WERI-Rb-1 (cell line): Measurements from ENCODE around the gene TAF1A.

Source experiments
- DNase-seq: peaks from one replicate; pipeline ENCODE4 v3.0.0-alpha.2; 2020
- H3K27ac ChIP-seq: fragments of 250-450 bp; sonication (Bioruptor Pico); 2 replicates; pipeline ENCODE4 v1.5.1; 2020; ENCODE audit warnings: mild to moderate bottlenecking, moderate library complexity
- H3K27me3 ChIP-seq: fragments of 250-450 bp; sonication (Bioruptor Pico); 2 replicates; pipeline ENCODE4 v1.5.1; 2021; ENCODE audit warnings: mild to moderate bottlenecking, low read depth, moderate library complexity; ENCODE audit not compliant: insufficient read depth, severe bottlenecking
- H3K36me3 ChIP-seq: fragments of 250-450 bp; sonication (Bioruptor Pico); 2 replicates; pipeline ENCODE4 v1.5.1; 2020; ENCODE audit warnings: mild to moderate bottlenecking, moderate library complexity
- H3K4me3 ChIP-seq: 2 replicates; pipeline ENCODE4 v1.5.1; 2011; ENCODE audit warnings: low read depth, mild to moderate bottlenecking, control low read depth, low read length
- H3K9me3 ChIP-seq: fragments of 250-450 bp; sonication (Bioruptor Pico); 2 replicates; pipeline ENCODE4 v1.5.1; 2021; ENCODE audit warnings: mild to moderate bottlenecking, moderate library complexity; ENCODE audit not compliant: severe bottlenecking
- CTCF ChIP-seq: IDR thresholded peaks from 2 replicates; pipeline ENCODE4 v1.5.1; 2011; ENCODE audit warnings: low read depth, mild to moderate bottlenecking, control low read depth, inconsistent platforms, low read length

TAF1A gene

GRCh38 chr1:222521299-222522104, 68.2 kb downstream of the TAF1A start:
- Histone ChIP-seq H3K4me3 (no peak overlapping the region), H3K9me3 (no peaks in the 10 kb centered on the region), H3K36me3 (no peaks in the 10 kb centered on the region), H3K27me3 (no peaks in the 10 kb centered on the region), H3K27ac (no peak overlapping the region)
- DNase-seq: no peak
- TF ChIP-seq CTCF: no peak
